ENCODE results near the gene PTPRG.

DNA sequence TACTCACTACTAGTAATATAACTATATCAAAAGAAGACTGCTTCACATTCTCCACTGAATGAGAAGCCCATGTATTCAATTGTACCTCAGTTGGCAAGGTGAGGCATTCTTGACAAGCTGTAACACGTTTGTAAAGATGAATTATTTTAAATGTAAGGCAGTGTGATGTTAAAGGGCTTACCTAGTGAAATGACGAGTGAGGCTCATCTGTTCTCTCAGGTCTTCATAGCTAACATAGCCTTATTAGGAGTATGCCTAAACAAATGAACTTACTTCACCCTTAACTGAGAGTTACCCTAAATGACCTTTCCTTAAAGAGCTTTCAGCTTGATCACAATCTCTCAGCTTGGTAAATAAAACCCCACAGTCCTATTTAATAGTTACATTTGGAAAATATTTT, 684.7 kb downstream of the PTPRG start:
- TF ChIP-seq, protein P1, sequence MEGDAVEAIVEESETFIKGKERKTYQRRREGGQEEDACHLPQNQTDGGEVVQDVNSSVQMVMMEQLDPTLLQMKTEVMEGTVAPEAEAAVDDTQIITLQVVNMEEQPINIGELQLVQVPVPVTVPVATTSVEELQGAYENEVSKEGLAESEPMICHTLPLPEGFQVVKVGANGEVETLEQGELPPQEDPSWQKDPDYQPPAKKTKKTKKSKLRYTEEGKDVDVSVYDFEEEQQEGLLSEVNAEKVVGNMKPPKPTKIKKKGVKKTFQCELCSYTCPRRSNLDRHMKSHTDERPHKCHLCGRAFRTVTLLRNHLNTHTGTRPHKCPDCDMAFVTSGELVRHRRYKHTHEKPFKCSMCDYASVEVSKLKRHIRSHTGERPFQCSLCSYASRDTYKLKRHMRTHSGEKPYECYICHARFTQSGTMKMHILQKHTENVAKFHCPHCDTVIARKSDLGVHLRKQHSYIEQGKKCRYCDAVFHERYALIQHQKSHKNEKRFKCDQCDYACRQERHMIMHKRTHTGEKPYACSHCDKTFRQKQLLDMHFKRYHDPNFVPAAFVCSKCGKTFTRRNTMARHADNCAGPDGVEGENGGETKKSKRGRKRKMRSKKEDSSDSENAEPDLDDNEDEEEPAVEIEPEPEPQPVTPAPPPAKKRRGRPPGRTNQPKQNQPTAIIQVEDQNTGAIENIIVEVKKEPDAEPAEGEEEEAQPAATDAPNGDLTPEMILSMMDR (IDR thresholded peaks at IDR 0.05): no peak
- TF ChIP-seq SIN3A (IDR thresholded peaks at IDR 0.05; ENCODE audit: borderline replicate concordance, insufficient read depth, low read depth, low read length) (no peak), POLR2AphosphoS5 (IDR thresholded peaks at IDR 0.05; ENCODE audit: low read depth, low read length) (no peak), TCF7L2 (IDR thresholded peaks at IDR 0.05; ENCODE audit: low read depth, low read length) (no peak)
- TF ChIP-seq, protein P2, sequence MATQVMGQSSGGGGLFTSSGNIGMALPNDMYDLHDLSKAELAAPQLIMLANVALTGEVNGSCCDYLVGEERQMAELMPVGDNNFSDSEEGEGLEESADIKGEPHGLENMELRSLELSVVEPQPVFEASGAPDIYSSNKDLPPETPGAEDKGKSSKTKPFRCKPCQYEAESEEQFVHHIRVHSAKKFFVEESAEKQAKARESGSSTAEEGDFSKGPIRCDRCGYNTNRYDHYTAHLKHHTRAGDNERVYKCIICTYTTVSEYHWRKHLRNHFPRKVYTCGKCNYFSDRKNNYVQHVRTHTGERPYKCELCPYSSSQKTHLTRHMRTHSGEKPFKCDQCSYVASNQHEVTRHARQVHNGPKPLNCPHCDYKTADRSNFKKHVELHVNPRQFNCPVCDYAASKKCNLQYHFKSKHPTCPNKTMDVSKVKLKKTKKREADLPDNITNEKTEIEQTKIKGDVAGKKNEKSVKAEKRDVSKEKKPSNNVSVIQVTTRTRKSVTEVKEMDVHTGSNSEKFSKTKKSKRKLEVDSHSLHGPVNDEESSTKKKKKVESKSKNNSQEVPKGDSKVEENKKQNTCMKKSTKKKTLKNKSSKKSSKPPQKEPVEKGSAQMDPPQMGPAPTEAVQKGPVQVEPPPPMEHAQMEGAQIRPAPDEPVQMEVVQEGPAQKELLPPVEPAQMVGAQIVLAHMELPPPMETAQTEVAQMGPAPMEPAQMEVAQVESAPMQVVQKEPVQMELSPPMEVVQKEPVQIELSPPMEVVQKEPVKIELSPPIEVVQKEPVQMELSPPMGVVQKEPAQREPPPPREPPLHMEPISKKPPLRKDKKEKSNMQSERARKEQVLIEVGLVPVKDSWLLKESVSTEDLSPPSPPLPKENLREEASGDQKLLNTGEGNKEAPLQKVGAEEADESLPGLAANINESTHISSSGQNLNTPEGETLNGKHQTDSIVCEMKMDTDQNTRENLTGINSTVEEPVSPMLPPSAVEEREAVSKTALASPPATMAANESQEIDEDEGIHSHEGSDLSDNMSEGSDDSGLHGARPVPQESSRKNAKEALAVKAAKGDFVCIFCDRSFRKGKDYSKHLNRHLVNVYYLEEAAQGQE (IDR thresholded peaks at IDR 0.05; ENCODE audit: insufficient read depth in 1 of 2, low read depth in 2 of 2, low read length in 1 of 2): no peak

Data from Panc1 (cell line).